HG03025 (cell line): ENCODE results near the gene MAGI2.

Source experiments
- ATAC-seq: cut with Tn5 transposase; IDR thresholded peaks from one replicate; pipeline ENCODE4 v1.9.1; 2021; ENCODE audit warnings: mild to moderate bottlenecking, moderate library complexity; ENCODE audit not compliant: unreplicated experiment, low FRiP score

Gene MAGI2

DNA sequence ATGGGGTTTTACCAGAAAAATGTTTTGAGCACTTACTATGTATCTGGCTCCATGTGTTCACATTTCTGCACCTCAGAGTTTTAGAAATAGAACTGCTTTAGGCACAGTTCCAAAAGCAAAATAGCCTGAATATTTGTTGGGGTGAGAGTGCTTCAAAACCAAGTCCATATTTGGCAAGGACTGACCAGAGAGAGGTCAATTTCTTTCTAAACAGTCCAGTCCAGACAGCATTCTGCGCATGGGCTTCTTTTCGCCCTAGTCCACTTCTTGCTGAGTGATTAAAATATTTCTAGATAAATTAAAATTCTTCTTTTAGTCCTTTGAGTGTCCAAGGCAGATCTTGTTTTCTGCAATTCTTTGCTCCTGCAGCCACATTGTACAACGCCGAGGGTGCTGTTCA, 1227.9 kb downstream of the MAGI2 start:
- no peak for ATAC-seq

GRCh38 chr7:78224923-78225322, 1228.5 kb downstream of the MAGI2 start:
- no peak for ATAC-seq

DNA sequence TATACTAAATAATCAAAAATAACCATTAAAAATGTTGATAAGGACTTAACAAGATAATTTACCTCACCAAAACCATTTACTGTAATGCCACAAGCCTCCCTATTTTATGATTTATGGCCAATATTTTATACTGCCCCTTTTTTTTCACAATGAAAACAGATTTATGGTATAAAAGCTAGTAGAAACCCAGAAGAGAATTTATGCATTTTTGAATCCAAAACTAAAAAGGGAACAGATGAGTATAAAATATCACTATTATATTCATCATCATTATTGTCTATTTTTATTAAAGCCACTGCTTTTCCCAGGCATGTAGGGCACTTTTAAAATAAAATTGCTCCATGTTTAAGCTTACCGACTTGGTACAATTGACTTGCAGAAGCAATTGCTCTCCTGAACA, 1229.9 kb downstream of the MAGI2 start:
- no peak for ATAC-seq

DNA sequence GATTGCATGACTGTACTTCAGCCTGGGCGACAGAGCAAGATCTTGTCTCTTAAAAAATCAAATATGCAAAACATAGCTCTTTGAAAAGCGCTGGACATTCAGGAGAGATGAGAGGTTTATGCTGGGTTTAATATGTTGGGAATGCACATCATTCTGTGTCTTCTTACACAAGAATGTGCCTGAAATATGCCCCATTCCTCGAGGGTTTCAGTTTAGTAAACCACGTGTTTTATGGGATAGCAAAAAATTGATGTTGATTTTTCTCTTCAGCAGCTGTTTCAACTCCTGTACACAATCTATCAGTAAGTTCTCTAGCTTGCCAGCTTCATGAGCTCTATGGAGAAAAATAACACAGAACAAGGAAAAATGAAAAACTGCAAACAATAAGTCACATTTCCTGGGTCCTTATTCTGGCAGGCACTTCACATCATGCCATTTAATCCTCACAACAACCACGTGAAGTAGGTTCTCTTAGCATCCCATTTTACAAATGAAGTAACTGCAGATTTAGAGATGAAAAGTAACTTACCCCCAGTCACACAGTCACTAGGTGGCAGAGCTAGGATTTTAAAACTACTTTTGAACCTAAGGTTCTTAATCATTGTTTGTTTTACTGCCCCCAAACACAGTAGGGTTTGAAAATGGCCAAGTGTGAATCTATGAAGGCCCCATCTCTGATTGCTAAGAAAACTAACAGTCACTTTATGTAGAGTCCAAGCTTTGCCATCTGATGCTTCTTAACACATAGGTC, 1231.3 kb downstream of the MAGI2 start:
- no peak for ATAC-seq

DNA sequence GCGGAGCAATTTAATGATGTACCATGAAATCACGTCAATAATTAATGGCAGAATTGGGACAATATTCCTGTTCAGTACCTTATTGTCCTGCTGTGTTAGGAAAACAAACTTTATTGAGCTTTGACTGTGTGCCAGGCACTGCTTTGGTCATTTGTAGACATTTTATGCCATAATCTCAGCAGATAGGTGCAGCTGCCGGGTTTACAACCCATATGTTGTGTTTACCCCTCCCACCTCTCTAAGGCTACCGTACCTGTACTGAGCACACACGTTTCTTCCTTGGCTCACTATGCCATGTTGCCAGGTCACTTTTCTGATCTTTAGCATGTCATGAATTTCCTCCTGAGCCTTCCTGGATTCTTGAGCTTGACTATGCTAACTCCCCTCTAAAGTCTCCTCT, 1232.7 kb downstream of the MAGI2 start:
- ATAC-seq, result no peak

DNA sequence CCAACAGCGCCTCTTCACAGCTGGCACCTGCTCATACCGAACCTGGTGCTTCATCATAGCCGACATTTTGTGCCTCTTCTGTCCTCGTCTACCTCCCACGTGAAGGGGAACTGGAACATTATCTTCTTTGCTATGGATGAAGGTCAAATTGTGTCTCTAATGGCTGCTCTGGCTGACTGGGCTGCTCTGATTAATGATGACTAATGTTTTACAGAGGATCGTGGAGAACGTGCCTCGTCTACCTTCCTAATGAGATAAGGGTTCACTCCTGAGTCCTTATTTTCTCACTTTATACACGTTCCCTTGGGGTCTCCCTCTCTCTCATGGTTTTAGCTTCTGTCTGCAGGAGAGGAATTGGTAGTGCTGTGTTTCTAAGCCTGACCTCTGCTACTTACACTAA, 1234.6 kb downstream of the MAGI2 start:
- no peak for ATAC-seq

DNA sequence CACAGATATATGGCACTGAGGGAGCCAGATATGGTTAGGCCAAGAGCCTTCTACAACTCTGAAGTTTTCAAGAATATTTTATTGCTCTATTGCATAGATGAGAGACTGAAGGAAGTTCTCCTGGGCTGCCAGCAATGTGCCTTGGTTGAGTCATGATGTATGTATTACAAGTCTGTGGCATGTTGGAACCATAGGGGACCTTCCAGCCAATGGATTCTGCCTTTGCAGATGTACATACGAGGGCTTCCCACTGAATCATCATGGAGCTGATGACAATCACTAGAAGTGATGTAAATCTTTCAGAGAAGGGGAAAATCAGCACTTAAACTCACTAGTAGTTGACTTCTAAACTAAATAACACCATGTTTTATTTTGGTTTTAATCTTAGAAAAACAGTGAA, 1235.4 kb downstream of the MAGI2 start:
- ATAC-seq, result no peak

- ATAC-seq, result no peak
Observed at GRCh38 chr7:78215199-78215598, 1238.3 kb downstream of the MAGI2 start.

GRCh38 chr7:78213402-78213801, 1240.1 kb downstream of the MAGI2 start:
- ATAC-seq, result no peak

GRCh38 chr7:78212476-78213060, 1240.9 kb downstream of the MAGI2 start:
- ATAC-seq, result no peak

DNA sequence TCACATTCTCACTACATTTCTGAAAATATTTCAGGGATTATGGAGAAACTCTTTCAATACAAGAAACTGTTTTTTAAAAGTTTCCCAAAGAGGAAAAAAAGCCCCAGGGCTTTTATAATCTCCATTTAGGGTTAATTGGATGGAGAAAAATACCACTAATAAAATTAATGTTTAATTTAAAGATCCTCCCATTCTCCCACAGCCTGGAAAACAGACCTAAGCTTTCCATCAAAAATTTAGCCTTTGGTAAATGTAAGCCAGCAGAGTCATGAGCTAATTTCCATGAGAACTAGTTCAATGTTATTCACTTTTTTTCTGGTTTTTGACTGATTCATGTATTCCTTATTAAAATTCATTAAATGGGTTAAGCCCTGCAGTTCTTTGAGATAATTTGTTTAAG, 1246.2 kb downstream of the MAGI2 start:
- no peak for ATAC-seq

GRCh38 chr7:78206769-78207168, 1246.7 kb downstream of the MAGI2 start:
- no peak for ATAC-seq

- ATAC-seq, result no peak
Observed at GRCh38 chr7:78203042-78203720, 1250.3 kb downstream of the MAGI2 start.

DNA sequence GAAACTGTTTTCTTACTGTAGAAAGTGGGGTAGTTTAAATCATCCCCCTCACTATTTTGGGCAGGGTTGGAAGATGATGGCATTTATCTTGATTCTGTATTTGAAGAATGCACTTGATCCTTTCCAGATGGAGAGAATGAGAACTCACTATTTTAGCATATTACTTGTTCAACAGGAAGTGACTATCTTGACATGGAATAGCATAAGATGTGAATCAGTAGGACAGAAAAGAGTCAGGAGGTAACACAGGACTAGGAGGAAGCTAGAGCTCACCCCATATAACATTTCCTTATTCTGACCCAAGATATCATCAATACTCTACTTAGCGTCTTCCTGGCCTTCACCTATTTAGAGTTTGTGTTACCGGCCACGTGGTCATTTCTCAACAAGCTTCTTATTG, 1254.7 kb downstream of the MAGI2 start:
- ATAC-seq, result no peak

DNA sequence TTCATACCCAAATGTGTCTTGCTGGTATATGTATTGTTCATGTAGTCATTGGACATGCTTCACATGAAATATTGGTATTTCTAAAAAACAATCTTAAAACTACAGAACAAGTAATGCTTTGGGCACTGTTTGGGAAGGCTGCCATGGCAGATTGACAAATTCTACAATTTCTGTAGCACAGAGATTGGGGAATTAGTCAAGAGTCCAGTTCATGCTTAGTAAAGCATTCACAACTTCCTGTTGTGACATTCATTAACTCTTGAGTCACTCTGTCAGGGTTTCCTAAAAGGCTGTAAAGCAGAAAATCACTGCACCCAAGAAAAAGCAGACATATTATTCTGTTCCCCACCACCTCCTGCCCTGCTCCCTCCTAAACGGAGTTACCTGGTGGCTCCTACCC, 1256.0 kb downstream of the MAGI2 start:
- ATAC-seq, result no peak

DNA sequence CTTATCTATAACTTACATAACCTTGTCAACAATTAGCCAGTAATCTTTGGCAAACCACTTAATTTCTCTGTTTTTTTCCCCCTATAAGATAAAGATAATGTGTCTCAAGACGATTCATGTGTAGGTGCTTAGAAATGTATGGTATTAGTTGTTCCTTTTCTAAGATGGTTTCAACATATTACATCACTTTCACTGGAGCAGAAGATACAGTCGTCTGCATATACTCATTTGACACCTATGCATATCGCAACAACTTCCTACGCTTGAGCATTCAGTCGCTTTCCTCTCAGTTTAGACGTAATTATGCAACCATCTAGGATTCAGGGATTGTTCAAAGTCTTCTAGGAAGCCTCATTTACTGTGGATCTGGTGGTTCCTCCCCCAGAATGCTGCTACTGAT, 1258.2 kb downstream of the MAGI2 start:
- ATAC-seq, result no peak

DNA sequence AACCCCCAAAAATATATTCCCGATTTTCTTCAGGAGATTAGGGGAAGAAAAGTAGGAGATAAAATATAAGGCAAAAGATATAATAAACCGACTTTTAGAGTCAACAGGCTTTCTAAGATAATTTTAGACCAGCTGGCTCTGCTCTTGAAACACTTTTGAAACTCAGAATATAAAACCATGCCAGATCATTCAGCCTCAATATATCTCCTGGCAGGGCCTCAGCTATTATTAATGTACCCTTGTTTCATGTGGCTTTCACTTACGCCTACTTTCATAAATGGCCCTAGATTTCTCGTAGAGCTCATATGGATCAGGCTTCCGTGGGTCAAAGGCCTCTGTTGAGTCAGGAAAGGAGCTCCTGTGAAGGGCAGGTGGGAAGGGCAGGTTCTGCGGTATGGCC, 1258.9 kb downstream of the MAGI2 start:
- no peak for ATAC-seq

DNA sequence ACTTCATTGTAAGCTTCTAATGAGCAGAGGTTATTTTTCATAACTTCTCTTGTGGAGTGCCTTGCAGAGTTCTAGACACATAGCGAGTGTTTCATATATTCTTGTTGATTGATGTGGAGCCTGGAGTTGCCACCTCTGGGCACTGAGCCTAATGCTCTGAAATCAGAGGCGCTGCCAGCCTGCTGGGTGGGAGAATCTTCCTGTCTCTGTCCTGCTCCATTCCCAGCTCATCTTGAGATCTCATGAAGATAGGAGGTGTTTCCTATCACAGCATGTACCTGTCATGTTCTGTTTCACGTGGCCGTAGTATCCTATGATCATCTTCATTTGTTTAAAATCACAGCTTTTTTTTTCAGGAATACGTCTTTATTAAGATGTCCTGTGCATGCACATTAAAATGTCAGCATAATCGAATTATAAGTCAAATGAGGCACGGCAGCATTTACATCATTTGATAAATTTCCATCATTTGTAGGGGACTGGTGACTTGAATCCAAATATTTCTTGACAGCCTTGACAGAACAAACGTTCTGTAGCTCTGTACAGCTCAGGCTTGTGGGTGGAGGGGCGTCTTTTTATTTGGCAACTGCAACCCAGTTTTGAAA, 1261.9 kb downstream of the MAGI2 start:
- ATAC-seq, result no peak

DNA sequence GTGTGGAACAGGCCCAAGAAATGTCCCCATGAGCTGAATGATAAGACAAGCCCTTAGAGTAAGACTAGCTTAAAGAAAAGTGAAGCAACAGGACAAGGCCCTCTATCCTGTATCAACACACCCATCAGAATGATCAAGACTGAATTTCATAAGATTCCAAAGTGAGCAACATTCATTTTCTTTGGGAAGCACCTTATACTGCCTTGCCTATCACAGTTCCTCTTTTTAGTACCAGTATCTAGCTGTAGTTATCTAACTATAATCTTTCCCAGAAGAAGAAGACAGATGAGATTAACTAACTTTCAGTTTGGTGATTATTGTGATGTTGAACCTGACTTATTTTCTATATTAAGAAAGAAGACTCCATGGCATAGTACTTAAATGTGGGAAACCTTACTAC, 1263.7 kb downstream of the MAGI2 start:
- no peak for ATAC-seq

- ATAC-seq, result no peak
Observed at GRCh38 chr7:78185149-78185745, 1268.2 kb downstream of the MAGI2 start.

DNA sequence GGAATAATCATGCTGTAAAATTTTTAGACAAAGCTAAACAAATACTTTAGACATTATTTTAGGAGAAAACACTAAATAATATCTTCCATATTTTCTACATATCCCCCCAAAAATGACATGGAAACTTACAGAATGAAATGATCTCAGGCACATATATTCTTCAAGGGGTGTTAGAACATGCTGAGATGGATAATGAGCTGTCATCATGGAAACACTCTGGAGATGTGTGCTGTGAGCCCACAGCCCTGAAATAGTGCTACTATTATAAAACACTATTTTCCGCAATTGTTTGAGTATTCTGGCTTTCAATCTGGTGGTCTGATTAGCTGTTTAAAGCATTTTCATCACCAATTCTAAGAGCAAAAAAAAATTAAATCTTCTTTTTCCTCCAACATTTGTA, 1269.2 kb downstream of the MAGI2 start:
- no peak for ATAC-seq
